Tibial nerve (tissue), 4 donors: ENCODE measurements around the gene ARCN1. TPM values are rescaled to one million over a fixed set of nuclear protein-coding genes. Genes with fewer than 3 reads are reported as not detected.
"Not testable (repeated sequence)": the region's sequence is repeated elsewhere in the genome, so short reads cannot be mapped to it uniquely, and the experiment has no call there.

Experiments
- DNase-seq, 2 donors: peaks; one replicate each; pipeline ENCODE4 v3.0.0-alpha.2; 2019; ENCODE audit warnings: low spot score in 2 of 2
- H3K27ac ChIP-seq, 4 donors: fragments of 200-600 bp; sonication (generic) in 3 of 4; one replicate each; pipeline ENCODE4 v1.5.1; 2017 to 2019; ENCODE audit warnings: mild to moderate bottlenecking in 1 of 4
- H3K27me3 ChIP-seq, 2 donors: fragments of 200-600 bp; sonication (generic) in 1 of 2; one replicate each; pipeline versions ENCODE4 v1.5.1 to v1.6.0; 2017 to 2019
- H3K36me3 ChIP-seq, 3 donors: fragments of 200-600 bp; sonication (generic); one replicate each; pipeline ENCODE4 v1.5.1; 2018 to 2019
- H3K4me1 ChIP-seq, 4 donors: fragments of 200-600 bp; sonication (generic) in 3 of 4; one replicate each; pipeline ENCODE4 v1.5.1; 2017 to 2019
- H3K4me3 ChIP-seq, 4 donors: fragments of 200-600 bp; sonication (generic) in 3 of 4; one replicate each; pipeline ENCODE4 v1.5.1; 2017 to 2019; ENCODE audit warnings: mild to moderate bottlenecking in 1 of 4, moderate library complexity in 1 of 4
- H3K9me3 ChIP-seq, 4 donors: fragments of 200-600 bp; sonication (generic) in 3 of 4; one replicate each; pipeline ENCODE4 v1.5.1; 2017 to 2019
- CTCF ChIP-seq, 5 experiments: fragments of 200-600 bp in 3 of 5; fragments of 450-650 bp in 2 of 5; sonication (generic) in 3 of 5; IDR thresholded peaks; one replicate each; pipeline ENCODE4 v1.5.1; 2016 to 2019; ENCODE audit warnings: antibody characterized with exemption in 5 of 5, mild to moderate bottlenecking in 3 of 5, moderate library complexity in 2 of 5
- EP300 ChIP-seq, 2 donors: sonication (generic); formaldehyde crosslinking; IDR thresholded peaks; one replicate each; pipeline ENCODE4 v1.6.1; 2017; ENCODE audit warnings: antibody characterized with exemption in 2 of 2, mild to moderate bottlenecking in 1 of 2
- POLR2A ChIP-seq, 2 donors: fragments of 450-650 bp; IDR thresholded peaks; one replicate each; pipeline ENCODE4 v1.6.1; 2017; ENCODE audit warnings: antibody characterized with exemption in 2 of 2, mild to moderate bottlenecking in 2 of 2, moderate library complexity in 2 of 2
- WGBS, 2 donors: methylation state at CpG; one replicate each; pipeline ENCODE4 v1.1.5; 2018; 5-methylcytosine and 5-hydroxymethylcytosine counted together
- total RNA-seq, 4 donors: library from RNA; depleted of rRNA; stranded (reverse); fragments of >200 nt; gene quantifications; one replicate each; pipeline ENCODE4 v1.1.0, GENCODE V29; 2016

The ARCN1 gene
- total RNA-seq, 4 donors from 2014 or later = 74.3 to 94.8 (median 88.5) TPM

- Histone ChIP-seq H3K27ac (peak overlapping the region; percentile 28 to 89 (median 68)), H3K4me1 (peaks cover 0 to 60% (median 3%) of the 10 kb centered on the region in 4 donors), H3K36me3 (peaks cover 0 to 90% (median 6%) of the 10 kb centered on the region in 3 donors), H3K9me3 (no peaks in the 10 kb centered on the region), H3K27me3 (no peaks in the 10 kb centered on the region), H3K4me3 (no peak overlapping the region)
- TF ChIP-seq EP300 (IDR thresholded peaks at IDR 0.05) = peak; percentile 18 to 44
- TF ChIP-seq CTCF (IDR thresholded peaks at IDR 0.05) = no peak
- TF ChIP-seq POLR2A (IDR thresholded peaks at IDR 0.05) = peak in 1 of 2 donors; percentile 25
- peak in 1 of 2 donors; percentile 47 for DNase-seq
- 32 to 42% methylated on average over 2 of the region's 2 CpGs for WGBS, 2 donors
Observed at GRCh38 chr11:118592616-118593367, 20.6 kb downstream of the ARCN1 start.

- TF ChIP-seq EP300 (IDR thresholded peaks at IDR 0.05) = peak in 1 of 2 donors; percentile 63
- peak; percentile 16 to 80 (median 38) for TF ChIP-seq CTCF (IDR thresholded peaks at IDR 0.05)
- H3K27ac ChIP-seq = peak overlapping the region in 3 of 4 donors; percentile 15 to 89 (median 84)
- H3K36me3 ChIP-seq = peaks cover 0 to 90% (median 6%) of the 10 kb centered on the region in 3 donors
- H3K27me3 ChIP-seq, DNase-seq, H3K9me3 ChIP-seq, H3K4me3 ChIP-seq: not testable (repeated sequence)
- peaks cover 0 to 60% (median 3%) of the 10 kb centered on the region in 4 donors for H3K4me1 ChIP-seq
- 41 to 49% methylated on average over 5 of the region's 5 CpGs for WGBS, 2 donors
Observed at GRCh38 chr11:118594984-118595383, 22.8 kb downstream of the ARCN1 start.

GRCh38 chr11:118596224-118597146 is 24.3 kb downstream of the ARCN1 start:
- no peaks in the 10 kb centered on the region for H3K27me3 ChIP-seq
- H3K36me3 ChIP-seq = peaks cover 0 to 90% (median 6%) of the 10 kb centered on the region in 3 donors
- no peaks in the 10 kb centered on the region for H3K9me3 ChIP-seq
- no peak overlapping the region for H3K4me3 ChIP-seq
- DNase-seq = no peak
- TF ChIP-seq POLR2A (IDR thresholded peaks at IDR 0.05) (no peak), CTCF (IDR thresholded peaks at IDR 0.05) (no peak), EP300 (IDR thresholded peaks at IDR 0.05) (no peak)
- 67 to 75% methylated on average over 16 of the region's 16 CpGs for WGBS, 2 donors
- peaks cover 0 to 51% (median 3%) of the 10 kb centered on the region in 4 donors for H3K4me1 ChIP-seq
- peak overlapping the region in 3 of 4 donors; percentile 20 to 89 (median 67) for H3K27ac ChIP-seq

- TF ChIP-seq CTCF (IDR thresholded peaks at IDR 0.05) (no peak), EP300 (IDR thresholded peaks at IDR 0.05) (no peak), POLR2A (IDR thresholded peaks at IDR 0.05) (no peak)
- H3K27ac ChIP-seq = no peak overlapping the region
- H3K4me1 ChIP-seq = peaks cover 0 to 52% (median 3%) of the 10 kb centered on the region in 4 donors
- H3K36me3 ChIP-seq = peaks cover 0 to 92% (median 6%) of the 10 kb centered on the region in 3 donors
- no peak overlapping the region for H3K4me3 ChIP-seq
- DNase-seq = no peak
- H3K27me3 ChIP-seq = no peaks in the 10 kb centered on the region
- H3K9me3 ChIP-seq = no peaks in the 10 kb centered on the region
- WGBS, 2 donors = 94 to 95% methylated on average over 9 of the region's 9 CpGs
Observed at GRCh38 chr11:118597556-118597955, 25.3 kb downstream of the ARCN1 start.
